Ovary (tissue), 3 donors: Measurements from ENCODE around the gene DMRT2.

Experiments used
- CTCF ChIP-seq, 3 donors: fragments of 450-650 bp in 2 of 3; fragments of 200-600 bp in 1 of 3; IDR thresholded peaks; one replicate each; pipeline versions ENCODE4 v1.5.1 to v1.8.0; 2016 to 2022; ENCODE audit warnings: antibody characterized with exemption in 3 of 3, mild to moderate bottlenecking in 1 of 3
- POLR2A ChIP-seq: fragments of 450-650 bp; IDR thresholded peaks from one replicate; pipeline ENCODE4 v1.6.1; 2017; ENCODE audit warnings: antibody characterized with exemption, mild to moderate bottlenecking, moderate library complexity
- donor health status: DM: no; HTN: no; CAD: no.

GRCh38 chr9:1070692-1071091 is 20.5 kb downstream of the DMRT2 start:
- TF ChIP-seq CTCF (IDR thresholded peaks at IDR 0.05) (no peak), POLR2A (no peak)
